Testis (tissue), 3 donors: ENCODE data around the gene DAB1. TPM values are rescaled to one million over a fixed set of nuclear protein-coding genes. Genes with fewer than 3 reads are reported as not detected.

Source experiments
- DNase-seq: peaks from one replicate; pipeline ENCODE4 v3.0.0-alpha.2; 2019
- H3K27ac ChIP-seq, 2 donors: fragments of 200-600 bp; sonication (generic); one replicate each; pipeline ENCODE4 v1.5.1; 2019
- H3K27me3 ChIP-seq: fragments of 200-600 bp; sonication (generic); one replicate; pipeline ENCODE4 v1.5.1; 2019
- H3K36me3 ChIP-seq: fragments of 200-600 bp; sonication (generic); one replicate; pipeline ENCODE4 v1.5.1; 2017; ENCODE audit warnings: low read depth; ENCODE audit errors: missing control alignments
- H3K4me1 ChIP-seq: fragments of 200-600 bp; sonication (generic); one replicate; pipeline ENCODE4 v1.5.1; 2019
- H3K4me3 ChIP-seq, 2 donors: fragments of 200-600 bp; sonication (generic); one replicate each; pipeline ENCODE4 v1.5.1; 2017 to 2019
- H3K9me3 ChIP-seq: fragments of 200-600 bp; sonication (generic); one replicate; pipeline ENCODE4 v1.5.1; 2017
- CTCF ChIP-seq, 3 experiments: fragments of 450-650 bp in 2 of 3; fragments of 200-600 bp in 1 of 3; sonication (generic) in 1 of 3; IDR thresholded peaks; one replicate each; pipeline ENCODE4 v1.5.1; 2016 to 2019; ENCODE audit warnings: antibody characterized with exemption in 3 of 3, mild to moderate bottlenecking in 2 of 3, moderate library complexity in 1 of 3
- POLR2A ChIP-seq: fragments of 450-650 bp; IDR thresholded peaks from one replicate; pipeline ENCODE4 v1.6.1; 2017; ENCODE audit warnings: antibody characterized with exemption, mild to moderate bottlenecking, moderate library complexity
- WGBS, 2 donors: methylation state at CpG; one replicate each; pipeline ENCODE4 v1.1.5; 2018; 5-methylcytosine and 5-hydroxymethylcytosine counted together
- intact Hi-C: fragments of 100-400 bp; cut with DNase I; formaldehyde crosslinking; loops from one replicate; pipeline ENCODE4 v1.15.1; 2023; ENCODE audit warnings: low total_unique reads
- polyA plus RNA-seq: library from polyadenylated mRNA; stranded (reverse); fragments of 350-450 nt; fragmentation: Illumina TruSeq; extraction: RNeasy Lipid Tissue Mini Kit (QIAGEN cat#74804); gene quantifications from one replicate; pipeline ENCODE4 v1.2.3, GENCODE V29; 2014; ENCODE audit warnings: low read depth, low replicate concordance; ENCODE audit not compliant: insufficient read depth
- total RNA-seq, 2 donors: library from RNA; depleted of rRNA; stranded (reverse); fragments of >200 nt; gene quantifications; one replicate each; pipeline ENCODE4 v1.2.3, GENCODE V29; 2016

DAB1 gene
- total and polyA plus RNA-seq, 3 donors from 2014 or later: 0.79 to 1.7 (median 1.2) TPM

- Histone ChIP-seq H3K9me3 (no peaks in the 10 kb centered on the region), H3K4me1 (no peaks in the 10 kb centered on the region), H3K27ac (no peak overlapping the region), H3K4me3 (no peak overlapping the region), H3K36me3 (no peaks in the 10 kb centered on the region), H3K27me3 (no peaks in the 10 kb centered on the region)
- WGBS, 2 donors: 87 to 89% methylated on average over 10 of the region's 10 CpGs
- no peak for TF ChIP-seq POLR2A
- no peak for TF ChIP-seq CTCF (IDR thresholded peaks at IDR 0.05)
- DNase-seq: no peak
- intact Hi-C loops: no loop called here
Measured at GRCh38 chr1:57235730-57236510, 187.9 kb downstream of the DAB1 start.

GRCh38 chr1:57234459-57234858, 189.4 kb downstream of the DAB1 start:
- no peaks in the 10 kb centered on the region for H3K4me1 ChIP-seq
- no peaks in the 10 kb centered on the region for H3K9me3 ChIP-seq
- H3K27ac ChIP-seq: no peak overlapping the region
- H3K27me3 ChIP-seq: no peaks in the 10 kb centered on the region
- no peak overlapping the region for H3K4me3 ChIP-seq
- TF ChIP-seq CTCF (IDR thresholded peaks at IDR 0.05): no peak
- no peak for TF ChIP-seq POLR2A
- intact Hi-C loops: no loop called here
- H3K36me3 ChIP-seq: no peaks in the 10 kb centered on the region
- DNase-seq: no peak

- no peak for DNase-seq
- Histone ChIP-seq H3K27ac (no peak overlapping the region), H3K4me3 (no peak overlapping the region), H3K27me3 (no peaks in the 10 kb centered on the region), H3K4me1 (no peaks in the 10 kb centered on the region), H3K9me3 (no peaks in the 10 kb centered on the region), H3K36me3 (no peaks in the 10 kb centered on the region)
- TF ChIP-seq CTCF (IDR thresholded peaks at IDR 0.05) (no peak), POLR2A (no peak)
- 63 to 77% methylated on average over 3 of the region's 3 CpGs for WGBS, 2 donors
- intact Hi-C loops: no loop called here
Measured at GRCh38 chr1:57232500-57232899, 191.4 kb downstream of the DAB1 start.

- H3K36me3 ChIP-seq: no peaks in the 10 kb centered on the region
- no peak overlapping the region for H3K4me3 ChIP-seq
- intact Hi-C loops: no loop called here
- no peaks in the 10 kb centered on the region for H3K4me1 ChIP-seq
- no peak for DNase-seq
- no peak overlapping the region for H3K27ac ChIP-seq
- H3K9me3 ChIP-seq: no peaks in the 10 kb centered on the region
- 86 to 93% methylated on average over 2 of the region's 2 CpGs for WGBS, 2 donors
- H3K27me3 ChIP-seq: no peaks in the 10 kb centered on the region
- TF ChIP-seq POLR2A (no peak), CTCF (IDR thresholded peaks at IDR 0.05) (no peak)
Measured at GRCh38 chr1:57229998-57230397, 193.9 kb downstream of the DAB1 start.

GRCh38 chr1:57229076-57229475, 194.8 kb downstream of the DAB1 start:
- H3K9me3 ChIP-seq: no peaks in the 10 kb centered on the region
- intact Hi-C loops: no loop called here
- TF ChIP-seq CTCF (IDR thresholded peaks at IDR 0.05) (no peak), POLR2A (no peak)
- H3K4me3 ChIP-seq: no peak overlapping the region
- 73 to 79% methylated on average over 4 of the region's 4 CpGs for WGBS, 2 donors
- no peak overlapping the region for H3K27ac ChIP-seq
- H3K27me3 ChIP-seq: no peaks in the 10 kb centered on the region
- H3K4me1 ChIP-seq: no peaks in the 10 kb centered on the region
- no peaks in the 10 kb centered on the region for H3K36me3 ChIP-seq
- no peak for DNase-seq
